SK-N-SH treated with all-trans-retinoic acid at 6 μM for 48 hours (cell line): ENCODE data around the gene PAMR1.

Source experiments
- ATAC-seq: fragments of 200-7000 bp; cut with Tn5 transposase; 3 replicates; pipeline ENCODE4 v1.9.1; 2020; ENCODE audit warnings: mild to moderate bottlenecking, moderate library complexity
- ARNTL ChIP-seq: fragments of 450-650 bp; formaldehyde crosslinking; IDR thresholded peaks from 2 replicates; pipeline ENCODE4 v1.5.0; 2020; ENCODE audit warnings: low read depth, mild to moderate bottlenecking, moderate library complexity, borderline replicate concordance
- BACH2 ChIP-seq: fragments of 250-450 bp; sonication (Bioruptor Pico); IDR thresholded peaks from 2 replicates; pipeline ENCODE4 v1.9.0; 2021; ENCODE audit warnings: mild to moderate bottlenecking, borderline replicate concordance
- CSDC2 ChIP-seq: fragments of 250-450 bp; sonication (Bioruptor Pico); IDR thresholded peaks from 2 replicates; pipeline ENCODE4 v1.5.0; 2020; ENCODE audit warnings: mild to moderate bottlenecking, moderate library complexity
- ESRRG ChIP-seq: fragments of 250-450 bp; sonication (Bioruptor Pico); IDR thresholded peaks from 2 replicates; pipeline ENCODE4 v1.6.1; 2021; ENCODE audit warnings: mild to moderate bottlenecking
- GLIS3 ChIP-seq: fragments of 250-450 bp; sonication (Bioruptor Pico); IDR thresholded peaks from 2 replicates; pipeline ENCODE4 v1.5.0; 2020; ENCODE audit warnings: mild to moderate bottlenecking, moderate library complexity
- OSR1 ChIP-seq: fragments of 250-450 bp; sonication (Bioruptor Pico); IDR thresholded peaks from 2 replicates; pipeline ENCODE4 v1.8.0; 2022; ENCODE audit warnings: moderate library complexity, mild to moderate bottlenecking, inconsistent platforms
- PATZ1 ChIP-seq: fragments of 250-450 bp; sonication (Bioruptor Pico); IDR thresholded peaks from 2 replicates; pipeline ENCODE4 v1.8.0; 2020; ENCODE audit warnings: mild to moderate bottlenecking, moderate library complexity, borderline replicate concordance
- POU6F1 ChIP-seq: fragments of 250-450 bp; sonication (Bioruptor Pico); IDR thresholded peaks from 2 replicates; pipeline ENCODE4 v1.8.0; 2021; ENCODE audit warnings: low read depth, mild to moderate bottlenecking, moderate library complexity, borderline replicate concordance
- PPARA ChIP-seq: fragments of 250-450 bp; sonication (Bioruptor Pico); IDR thresholded peaks from 2 replicates; pipeline ENCODE4 v1.5.0; 2020; ENCODE audit warnings: mild to moderate bottlenecking, borderline replicate concordance
- SNAI2 ChIP-seq: fragments of 250-450 bp; sonication (Bioruptor Pico); IDR thresholded peaks from 2 replicates; pipeline ENCODE4 v1.5.0; 2020; ENCODE audit warnings: mild to moderate bottlenecking, moderate library complexity
- TCF4 ChIP-seq: fragments of 250-450 bp; sonication (Bioruptor Pico); IDR thresholded peaks from 2 replicates; pipeline ENCODE4 v1.8.0; 2021; ENCODE audit warnings: mild to moderate bottlenecking, moderate library complexity, borderline replicate concordance
- TSHZ2 ChIP-seq: fragments of 250-450 bp; sonication (Bioruptor Pico); IDR thresholded peaks from 2 replicates; pipeline ENCODE4 v1.5.0; 2020; ENCODE audit warnings: mild to moderate bottlenecking, moderate library complexity
- ZC3H10 ChIP-seq: fragments of 250-450 bp; sonication (Bioruptor Pico); IDR thresholded peaks from 2 replicates; pipeline ENCODE4 v1.5.1; 2021; ENCODE audit warnings: mild to moderate bottlenecking, moderate library complexity
- ZFP3 ChIP-seq: fragments of 250-450 bp; sonication (Bioruptor Pico); IDR thresholded peaks from 2 replicates; pipeline ENCODE4 v1.5.0; 2020; ENCODE audit warnings: mild to moderate bottlenecking, moderate library complexity
- ZFP30 ChIP-seq: fragments of 450-650 bp; formaldehyde crosslinking; IDR thresholded peaks from 2 replicates; pipeline ENCODE4 v1.5.0; 2022; ENCODE audit warnings: mild to moderate bottlenecking, moderate library complexity
- ZNF565 ChIP-seq: fragments of 450-650 bp; formaldehyde crosslinking; conservative IDR thresholded peaks from 2 replicates; pipeline ENCODE4 v1.5.0; 2020; ENCODE audit warnings: low read depth, mild to moderate bottlenecking, moderate library complexity
- ZNF70 ChIP-seq: fragments of 450-650 bp; formaldehyde crosslinking; IDR thresholded peaks from 2 replicates; pipeline ENCODE4 v1.5.0; 2020; ENCODE audit warnings: mild to moderate bottlenecking, moderate library complexity
- ZNF8 ChIP-seq: fragments of 450-650 bp; formaldehyde crosslinking; IDR thresholded peaks from 2 replicates; pipeline ENCODE4 v1.5.0; 2020; ENCODE audit warnings: mild to moderate bottlenecking, moderate library complexity
- TF ChIP-seq, protein P1 (sequence below): fragments of 250-450 bp; sonication (Bioruptor Pico); IDR thresholded peaks from 2 replicates; pipeline ENCODE4 v1.5.1; 2021; ENCODE audit warnings: mild to moderate bottlenecking, moderate library complexity

Gene PAMR1

DNA sequence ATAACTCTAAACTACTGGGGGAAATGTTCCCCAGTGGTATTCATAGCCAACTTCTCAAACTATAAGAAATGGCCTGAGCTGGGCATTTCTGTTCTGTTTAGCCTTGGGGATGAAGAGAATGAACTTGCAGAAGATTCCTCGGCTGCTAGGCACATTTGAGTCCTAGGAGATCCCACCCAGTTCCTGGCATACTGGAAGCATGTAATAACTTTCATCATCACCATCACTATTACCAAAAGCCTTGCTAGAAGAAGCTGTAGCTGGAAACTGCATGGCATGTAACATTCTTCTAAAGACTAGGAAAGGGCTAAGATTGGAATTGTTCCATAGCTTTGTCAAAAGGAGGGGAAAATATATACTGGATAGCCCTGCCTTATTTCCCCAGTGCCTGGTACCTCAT is 65.9 kb downstream of the PAMR1 start:
- TF ChIP-seq CSDC2 (no peak), OSR1 (CRISPR knock-in tag) (no peak), ZFP30 (CRISPR knock-in tag) (no peak), PATZ1 (CRISPR knock-in tag) (no peak), ZNF8 (CRISPR knock-in tag) (no peak)
- ATAC-seq: no peak

DNA sequence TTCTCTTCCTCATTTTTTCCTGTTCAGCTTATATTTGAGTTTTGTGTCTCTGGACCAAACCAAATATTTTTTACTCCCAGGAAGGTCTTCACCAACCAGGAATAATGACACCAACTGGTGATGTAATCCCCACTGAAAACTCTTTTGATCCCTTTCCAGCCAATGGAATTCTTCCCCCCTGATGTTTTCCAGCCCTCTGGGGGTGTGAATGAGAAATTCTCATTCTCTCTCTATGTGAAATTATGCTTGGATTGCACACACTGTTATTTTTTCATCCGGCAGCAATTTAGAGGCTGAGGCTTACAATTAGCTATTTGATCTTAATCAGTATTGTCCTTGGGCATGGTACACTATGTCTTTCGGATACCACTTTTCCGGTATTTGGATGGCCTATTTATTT is 66.6 kb downstream of the PAMR1 start:
- TF ChIP-seq SNAI2 (CRISPR knock-in tag): no peak
- ATAC-seq: no peak

GRCh38 chr11:35454362-35454761 is 71.1 kb downstream of the PAMR1 start:
- TF ChIP-seq SNAI2 (CRISPR knock-in tag): no peak
- TF ChIP-seq, protein P1, sequence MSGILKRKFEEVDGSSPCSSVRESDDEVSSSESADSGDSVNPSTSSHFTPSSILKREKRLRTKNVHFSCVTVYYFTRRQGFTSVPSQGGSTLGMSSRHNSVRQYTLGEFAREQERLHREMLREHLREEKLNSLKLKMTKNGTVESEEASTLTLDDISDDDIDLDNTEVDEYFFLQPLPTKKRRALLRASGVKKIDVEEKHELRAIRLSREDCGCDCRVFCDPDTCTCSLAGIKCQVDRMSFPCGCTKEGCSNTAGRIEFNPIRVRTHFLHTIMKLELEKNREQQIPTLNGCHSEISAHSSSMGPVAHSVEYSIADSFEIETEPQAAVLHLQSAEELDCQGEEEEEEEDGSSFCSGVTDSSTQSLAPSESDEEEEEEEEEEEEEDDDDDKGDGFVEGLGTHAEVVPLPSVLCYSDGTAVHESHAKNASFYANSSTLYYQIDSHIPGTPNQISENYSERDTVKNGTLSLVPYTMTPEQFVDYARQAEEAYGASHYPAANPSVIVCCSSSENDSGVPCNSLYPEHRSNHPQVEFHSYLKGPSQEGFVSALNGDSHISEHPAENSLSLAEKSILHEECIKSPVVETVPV (CRISPR knock-in tag): no peak
- no peak for TF ChIP-seq ZNF8 (CRISPR knock-in tag)
- no peak for TF ChIP-seq TCF4 (CRISPR knock-in tag)
- no peak for TF ChIP-seq CSDC2
- no peak for ATAC-seq

DNA sequence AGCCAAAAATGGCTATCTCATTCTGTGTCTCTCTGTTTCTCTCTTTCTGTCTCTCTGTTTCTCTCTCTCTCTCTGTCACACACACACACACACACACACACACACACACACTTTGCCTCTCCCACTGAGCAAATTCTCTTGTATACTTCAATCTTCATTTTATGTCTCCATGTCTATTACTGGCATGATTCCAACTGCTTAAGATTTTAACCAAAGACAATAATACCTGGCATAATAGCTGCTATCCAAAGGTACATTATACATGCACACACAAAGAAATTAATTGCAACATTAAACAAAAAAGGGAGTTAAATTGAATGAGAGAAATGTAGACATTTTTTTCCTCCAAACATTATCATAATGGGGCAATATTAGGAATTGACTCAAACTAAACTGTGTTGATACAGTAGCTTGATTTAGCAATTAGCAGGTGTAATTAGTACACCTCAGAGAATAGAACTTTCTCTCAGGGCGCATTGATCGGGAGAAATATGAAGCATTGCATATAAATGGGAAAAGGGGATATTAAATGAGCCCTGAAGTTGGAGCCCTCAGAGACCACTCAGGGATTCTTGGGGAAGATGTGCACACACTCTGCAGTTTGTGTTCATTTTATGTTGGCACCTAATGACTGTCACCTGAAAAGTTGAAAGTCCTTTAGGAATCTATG is 88.7 kb downstream of the PAMR1 start:
- no peak for ATAC-seq
- TF ChIP-seq ZNF8 (CRISPR knock-in tag): no peak
- TF ChIP-seq CSDC2: no peak
- no peak for TF ChIP-seq GLIS3 (CRISPR knock-in tag)
- no peak for TF ChIP-seq OSR1 (CRISPR knock-in tag)
- no peak for TF ChIP-seq PATZ1 (CRISPR knock-in tag)
- no peak for TF ChIP-seq PPARA (CRISPR knock-in tag)
- TF ChIP-seq ARNTL (CRISPR knock-in tag): no peak
- TF ChIP-seq ZC3H10 (CRISPR knock-in tag): no peak
- TF ChIP-seq ESRRG (CRISPR knock-in tag): no peak
- TF ChIP-seq ZNF70 (CRISPR knock-in tag): no peak
- TF ChIP-seq TSHZ2 (CRISPR knock-in tag): no peak
- TF ChIP-seq BACH2: no peak

DNA sequence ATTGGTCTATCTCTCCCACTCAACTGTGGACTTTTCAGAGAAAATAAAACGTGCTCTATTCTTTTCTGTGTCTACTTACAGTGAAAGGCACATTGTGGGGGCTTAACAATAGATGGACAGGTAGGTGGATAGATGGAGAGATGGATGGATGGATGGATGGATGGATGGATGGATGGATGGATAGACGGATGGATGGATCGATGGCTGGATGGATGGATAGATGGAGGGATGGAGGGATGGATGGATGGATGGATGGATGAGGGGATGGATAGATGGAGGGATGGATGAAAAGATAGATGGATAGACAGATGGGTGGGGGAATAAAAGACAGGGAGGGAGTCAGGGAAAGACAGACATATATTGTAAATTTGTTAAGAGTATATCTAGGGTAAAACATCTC is 91.8 kb downstream of the PAMR1 start:
- TF ChIP-seq ZNF8 (CRISPR knock-in tag) (no peak), OSR1 (CRISPR knock-in tag) (no peak), PPARA (CRISPR knock-in tag) (no peak), TCF4 (CRISPR knock-in tag) (no peak)
- no peak for ATAC-seq

DNA sequence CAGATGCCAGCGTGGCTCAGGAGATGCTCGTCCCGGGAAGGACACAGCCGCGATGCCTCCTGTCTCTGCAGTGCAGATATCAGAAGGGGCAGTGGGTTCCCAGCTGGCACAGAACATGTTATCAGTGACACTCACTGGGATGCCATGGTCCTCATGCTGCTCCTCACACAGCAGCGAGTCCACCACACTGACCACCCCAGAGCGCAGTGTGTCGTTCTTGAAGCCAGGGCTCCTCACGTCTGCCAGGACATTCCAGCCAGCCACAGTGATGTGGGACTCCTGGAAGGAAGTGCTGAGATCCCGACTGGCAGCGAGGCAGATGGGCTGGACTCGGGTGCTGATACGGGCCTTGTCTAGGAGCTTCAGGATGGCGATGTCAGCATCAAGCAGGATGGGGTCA is 93.0 kb downstream of the PAMR1 start:
- ATAC-seq: no peak
- no peak for TF ChIP-seq BACH2
- no peak for TF ChIP-seq ZC3H10 (CRISPR knock-in tag)
- no peak for TF ChIP-seq PPARA (CRISPR knock-in tag)
- TF ChIP-seq POU6F1 (CRISPR knock-in tag): no peak
- no peak for TF ChIP-seq PATZ1 (CRISPR knock-in tag)
- TF ChIP-seq CSDC2: no peak
- TF ChIP-seq GLIS3 (CRISPR knock-in tag): no peak
- no peak for TF ChIP-seq ARNTL (CRISPR knock-in tag)
- no peak for TF ChIP-seq ZFP3 (CRISPR knock-in tag)
- TF ChIP-seq ESRRG (CRISPR knock-in tag): no peak
- no peak for TF ChIP-seq ZNF565 (CRISPR knock-in tag)
- no peak for TF ChIP-seq TCF4 (CRISPR knock-in tag)
